Vagina (tissue), 2 donors: ENCODE measurements around the gene SULT1B1.

Experiments
- CTCF ChIP-seq, 3 experiments: fragments of 450-650 bp in 2 of 3; fragments of 200-600 bp in 1 of 3; sonication (generic) in 1 of 3; IDR thresholded peaks; one replicate each; pipeline ENCODE4 v1.5.1; 2017 to 2019; ENCODE audit warnings: antibody characterized with exemption in 3 of 3, mild to moderate bottlenecking in 2 of 3, moderate library complexity in 2 of 3
- POLR2AphosphoS5 ChIP-seq, 2 donors: sonication (generic); formaldehyde crosslinking; IDR thresholded peaks; one replicate each; pipeline ENCODE4 v1.9.0; 2017; ENCODE audit warnings: antibody characterized with exemption in 2 of 2, mild to moderate bottlenecking in 2 of 2, low read depth in 1 of 2; ENCODE audit not compliant: insufficient read depth in 1 of 2

GRCh38 chr4:69684804-69685203, 75.6 kb downstream of the SULT1B1 start:
- TF ChIP-seq CTCF (IDR thresholded peaks at IDR 0.05) = no peak
- TF ChIP-seq POLR2AphosphoS5 (IDR thresholded peaks at IDR 0.05; ENCODE audit: insufficient read depth in 1 of 2, low read depth in 1 of 2) = no peak
